Heart left ventricle (tissue), 13 donors: Measurements from ENCODE around the gene CCDC69.

Experiments
- CTCF ChIP-seq, 12 donors: fragments of 200-600 bp; sonication (generic) in 4 of 12; IDR thresholded peaks; one replicate each; pipeline versions ENCODE4 v1.5.0 to v1.8.0; 2018 to 2022; ENCODE audit warnings: antibody characterized with exemption in 12 of 12, mild to moderate bottlenecking in 5 of 12
- POLR2A ChIP-seq, 2 donors: fragments of 450-650 bp; IDR thresholded peaks; one replicate each; pipeline ENCODE4 v1.6.1; 2017; ENCODE audit warnings: antibody characterized with exemption in 2 of 2, mild to moderate bottlenecking in 2 of 2, moderate library complexity in 2 of 2
- donor health status: ischemic (EF 13 %, LVEDD 7.1; RV severe dilation, severe dysfunction).
- donor health status: DM: no; HTN: yes; CAD: no.
- donor health status: DM: no; HTN: no; CAD: no.
- donor health status: ischemic (EF 25% LVEDD 6.9; RV normal size, moderate dysfunction).
- donor health status: ischemic (EF 25% LVEDD 5.7; RV mildly dilated, moderate dysfunction).
- donor health status: ischemic (EF 35%, LVEDD 5.7; RV mildly dilated, moderate dysfunction).
- donor health status: nonischemic (EF 11% LVEDD 7.7; RV severe dilation, severe dysfunction).
- donor health status: DM: yes; HTN: yes; CAD: no.
- donor health status: PGD.
- donor health status: ischemic (EF 29% LVEDD 5.4; RV normal size, mild dysfunction).
- donor health status: nonischemic (EF 23%, LVEDD 6.1; RV moderate dilation, normal function).

- TF ChIP-seq CTCF (IDR thresholded peaks at IDR 0.05) (no peak), POLR2A (IDR thresholded peaks at IDR 0.05) (no peak)
Observed at GRCh38 chr5:151271336-151271735, 47.4 kb upstream of the CCDC69 start.
